Measurements from ENCODE around the gene ALG1L2.
"Not testable (repeated sequence)": the region's sequence is repeated elsewhere in the genome, so short reads cannot be mapped to it uniquely, and the experiment has no call there.

The ALG1L2 gene

GRCh38 chr3:130073582-130073981 lies 8.0 kb upstream of the ALG1L2 start:
- no peak for DNase-seq (ENCODE audit: insufficient read length, low spot score)
- no peak for FAIRE-seq
- TF ChIP-seq CTCF (IDR thresholded peaks at IDR 0.05; ENCODE audit: insufficient read depth, missing control alignments): no peak

- FAIRE-seq (no peak), DNase-seq (ENCODE audit: insufficient read length, low spot score) (no peak)
- TF ChIP-seq CTCF (IDR thresholded peaks at IDR 0.05; ENCODE audit: insufficient read depth, missing control alignments): no peak
Observed at GRCh38 chr3:130077636-130078035, 4.0 kb upstream of the ALG1L2 start.

- FAIRE-seq; DNase-seq (ENCODE audit: insufficient read length, low spot score): not testable (repeated sequence)
Observed at GRCh38 chr3:130083363-130084090, 1.9 kb downstream of the ALG1L2 start.

- TF ChIP-seq CTCF (IDR thresholded peaks at IDR 0.05; ENCODE audit: insufficient read depth, missing control alignments): no peak
- FAIRE-seq: no peak
- no peak for DNase-seq (ENCODE audit: insufficient read length, low spot score)
Observed at GRCh38 chr3:130084436-130084980, 2.9 kb downstream of the ALG1L2 start.

- no peak for DNase-seq (ENCODE audit: insufficient read length, low spot score)
- no peak for FAIRE-seq
- no peak for TF ChIP-seq CTCF (IDR thresholded peaks at IDR 0.05; ENCODE audit: insufficient read depth, missing control alignments)
Observed at GRCh38 chr3:130085881-130086280, 4.2 kb downstream of the ALG1L2 start.

- DNase-seq (ENCODE audit: insufficient read length, low spot score); FAIRE-seq: not testable (repeated sequence)
Observed at GRCh38 chr3:130086628-130087027, 5.0 kb downstream of the ALG1L2 start.

- FAIRE-seq (no peak), DNase-seq (ENCODE audit: insufficient read length, low spot score) (no peak)
- no peak for TF ChIP-seq CTCF (IDR thresholded peaks at IDR 0.05; ENCODE audit: insufficient read depth, missing control alignments)
Observed at GRCh38 chr3:130088061-130088460, 6.4 kb downstream of the ALG1L2 start.

- not testable (repeated sequence) for DNase-seq (ENCODE audit: insufficient read length, low spot score); FAIRE-seq
Observed at GRCh38 chr3:130090681-130091080, 9.1 kb downstream of the ALG1L2 start.

GRCh38 chr3:130091958-130092357 lies 10.3 kb downstream of the ALG1L2 start:
- TF ChIP-seq CTCF (IDR thresholded peaks at IDR 0.05; ENCODE audit: insufficient read depth, missing control alignments): no peak
- DNase-seq (ENCODE audit: insufficient read length, low spot score): no peak
- FAIRE-seq: no peak

Measured in D721Med (cell line).